GM21717 (cell line): ENCODE data around the gene YWHAE.
"Not testable (repeated sequence)": the region's sequence is repeated elsewhere in the genome, so short reads cannot be mapped to it uniquely, and the experiment has no call there.

Experiments used
- ATAC-seq: cut with Tn5 transposase; IDR thresholded peaks from one replicate; pipeline ENCODE4 v1.9.1; 2021; ENCODE audit warnings: mild to moderate bottlenecking, moderate library complexity; ENCODE audit not compliant: unreplicated experiment

The YWHAE gene

GRCh38 chr17:1331708-1332107 lies 68.3 kb downstream of the YWHAE start:
- no peak for ATAC-seq

GRCh38 chr17:1329745-1330343 lies 70.2 kb downstream of the YWHAE start:
- no peak for ATAC-seq

- ATAC-seq, result no peak
These were observed 71.6 kb downstream of the YWHAE start for GRCh38 chr17:1328437-1328836.

GRCh38 chr17:1325766-1326165 lies 74.3 kb downstream of the YWHAE start:
- no peak for ATAC-seq

GRCh38 chr17:1324201-1324771 lies 75.7 kb downstream of the YWHAE start:
- no peak for ATAC-seq

GRCh38 chr17:1323336-1323735 lies 76.7 kb downstream of the YWHAE start:
- ATAC-seq, result no peak

- no peak for ATAC-seq
These were observed 77.5 kb downstream of the YWHAE start for GRCh38 chr17:1322480-1322879.

- no peak for ATAC-seq
These were observed 78.0 kb downstream of the YWHAE start for GRCh38 chr17:1322014-1322428.

GRCh38 chr17:1315891-1316403 lies 84.1 kb downstream of the YWHAE start:
- no peak for ATAC-seq

- ATAC-seq, result no peak
These were observed 84.6 kb downstream of the YWHAE start for GRCh38 chr17:1315409-1315808.

GRCh38 chr17:1313270-1314005 lies 86.6 kb downstream of the YWHAE start:
- no peak for ATAC-seq

- ATAC-seq, result no peak
These were observed 87.7 kb downstream of the YWHAE start for GRCh38 chr17:1312261-1312870.

GRCh38 chr17:1307829-1308228 lies 92.2 kb downstream of the YWHAE start:
- not testable (repeated sequence) for ATAC-seq

- no peak for ATAC-seq
These were observed 95.0 kb downstream of the YWHAE start for GRCh38 chr17:1304962-1305563.

GRCh38 chr17:1304522-1304921 lies 95.5 kb downstream of the YWHAE start:
- ATAC-seq, result no peak

- no peak for ATAC-seq
These were observed 97.3 kb downstream of the YWHAE start for GRCh38 chr17:1302761-1303160.

GRCh38 chr17:1301546-1301945 lies 98.5 kb downstream of the YWHAE start:
- no peak for ATAC-seq

- ATAC-seq, result no peak
These were observed 99.6 kb downstream of the YWHAE start for GRCh38 chr17:1300371-1300905.

- no peak for ATAC-seq
These were observed 100.3 kb downstream of the YWHAE start for GRCh38 chr17:1299552-1300370.

GRCh38 chr17:1298606-1299005 lies 101.4 kb downstream of the YWHAE start:
- ATAC-seq, result no peak
